Activated CD4-positive, alpha-beta T cell treated with anti-CD3 and anti-CD28 coated beads, Interleukin-2, amount 10 ng/mL, durations not matched to agents 24 days and 14 days (primary cell): Measurements from ENCODE around the gene SPATA24. TPM values are rescaled to one million over a fixed set of nuclear protein-coding genes. Genes with fewer than 3 reads are reported as not detected.
A peak's percentile ranks its signal among the peaks of the same experiment; 100 is the strongest.
"Not testable (repeated sequence)": the region's sequence is repeated elsewhere in the genome, so short reads cannot be mapped to it uniquely, and the experiment has no call there.

Source experiments
- DNase-seq: peaks from one replicate; pipeline ENCODE4 v3.0.0; 2022
- H3K27ac Mint-ChIP-seq: one replicate; pipeline ENCODE4 v1.8.0; 2022; ENCODE audit warnings: mild to moderate bottlenecking, mixed read lengths
- H3K27me3 Mint-ChIP-seq: one replicate; pipeline ENCODE4 v1.8.0; 2022; ENCODE audit warnings: mixed read lengths
- H3K36me3 Mint-ChIP-seq: one replicate; pipeline ENCODE4 v1.8.0; 2022; ENCODE audit warnings: low read depth, mild to moderate bottlenecking, mixed read lengths
- H3K4me1 Mint-ChIP-seq: one replicate; pipeline ENCODE4 v1.8.0; 2021; ENCODE audit warnings: mixed read lengths
- H3K4me3 Mint-ChIP-seq: one replicate; pipeline ENCODE4 v1.8.0; 2022; ENCODE audit warnings: mild to moderate bottlenecking, moderate library complexity, mixed read lengths
- H3K9me3 Mint-ChIP-seq: one replicate; pipeline ENCODE4 v1.8.0; 2021; ENCODE audit warnings: mixed read lengths
- intact Hi-C: fragments of 100-400 bp; cut with micrococcal nuclease; formaldehyde crosslinking; loops from one replicate; pipeline ENCODE4 v1.15.1; 2023
- total RNA-seq: library from RNA; stranded (reverse); gene quantifications from 2 replicates; pipeline ENCODE4 v1.2.3, GENCODE V29; 2022

SPATA24 gene
- total RNA-seq, 1 donor from 2014 or later: 4.2 TPM

- Mint-ChIP-seq H3K4me1 (peaks cover 14% of the 10 kb centered on the region), H3K27me3 (no peaks in the 10 kb centered on the region), H3K4me3 (no peak overlapping the region), H3K9me3 (no peaks in the 10 kb centered on the region), H3K27ac (no peak overlapping the region), H3K36me3 (peaks cover 11% of the 10 kb centered on the region)
- intact Hi-C loops: no loop called here
- no peak for DNase-seq
Measured at GRCh38 chr5:139378101-139378825, 25.6 kb downstream of the SPATA24 start.

DNA sequence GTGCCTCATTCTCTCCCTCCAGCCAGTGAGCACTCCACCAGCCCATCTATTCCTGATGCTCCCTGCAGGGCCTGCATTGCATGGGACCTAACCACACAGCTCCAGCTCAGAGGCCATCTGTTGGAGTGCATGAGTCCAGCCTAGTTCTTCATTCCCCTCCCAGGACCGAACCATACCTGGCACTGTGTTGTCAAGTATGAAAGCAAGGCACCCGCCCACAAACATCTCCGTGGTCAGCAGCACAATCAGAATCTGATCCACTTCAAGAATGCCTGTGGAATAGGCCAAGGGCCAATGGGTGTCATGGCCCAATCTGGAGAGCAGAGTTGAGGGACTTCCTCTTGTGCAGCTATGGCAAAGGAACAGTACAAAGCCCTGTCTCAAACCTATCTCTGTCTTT lies 26.7 kb downstream of the SPATA24 start:
- intact Hi-C loops: no loop called here
- no peaks in the 10 kb centered on the region for H3K9me3 Mint-ChIP-seq
- H3K36me3 Mint-ChIP-seq: peaks cover 16% of the 10 kb centered on the region
- no peaks in the 10 kb centered on the region for H3K27me3 Mint-ChIP-seq
- H3K27ac Mint-ChIP-seq: no peak overlapping the region
- no peak for DNase-seq
- H3K4me3 Mint-ChIP-seq: no peak overlapping the region
- peaks cover 15% of the 10 kb centered on the region for H3K4me1 Mint-ChIP-seq

- DNase-seq: no peak
- Mint-ChIP-seq H3K9me3 (no peaks in the 10 kb centered on the region), H3K27ac (no peak overlapping the region), H3K27me3 (no peaks in the 10 kb centered on the region), H3K36me3 (peaks cover 22% of the 10 kb centered on the region), H3K4me3 (no peak overlapping the region), H3K4me1 (peaks cover 24% of the 10 kb centered on the region)
- intact Hi-C loops: no loop called here
Measured at GRCh38 chr5:139376364-139376763, 27.5 kb downstream of the SPATA24 start.

DNA sequence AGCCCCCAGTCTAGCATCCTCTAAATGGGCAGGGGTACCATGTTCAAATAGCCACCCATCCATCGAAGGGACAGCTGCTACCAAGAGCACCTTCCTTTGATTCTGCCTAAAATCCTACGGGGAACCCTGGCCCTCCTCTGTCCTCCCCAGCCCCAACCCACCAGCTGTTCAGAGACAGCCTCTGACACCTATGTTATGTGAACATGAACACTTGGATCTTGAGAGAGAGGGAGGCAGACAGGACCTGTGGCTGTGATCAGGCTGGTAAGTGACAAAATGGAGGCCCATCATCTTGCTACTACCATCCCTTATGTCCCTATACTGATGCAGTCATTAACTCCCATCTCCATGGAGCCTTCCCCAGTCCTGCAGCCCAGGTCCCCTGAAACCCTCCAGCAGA lies 29.0 kb downstream of the SPATA24 start:
- Mint-ChIP-seq H3K4me1 (peaks cover 28% of the 10 kb centered on the region), H3K4me3 (no peak overlapping the region), H3K9me3 (no peaks in the 10 kb centered on the region), H3K27me3 (no peaks in the 10 kb centered on the region), H3K27ac (no peak overlapping the region), H3K36me3 (peaks cover 25% of the 10 kb centered on the region)
- no peak for DNase-seq
- intact Hi-C loops: no loop called here

DNA sequence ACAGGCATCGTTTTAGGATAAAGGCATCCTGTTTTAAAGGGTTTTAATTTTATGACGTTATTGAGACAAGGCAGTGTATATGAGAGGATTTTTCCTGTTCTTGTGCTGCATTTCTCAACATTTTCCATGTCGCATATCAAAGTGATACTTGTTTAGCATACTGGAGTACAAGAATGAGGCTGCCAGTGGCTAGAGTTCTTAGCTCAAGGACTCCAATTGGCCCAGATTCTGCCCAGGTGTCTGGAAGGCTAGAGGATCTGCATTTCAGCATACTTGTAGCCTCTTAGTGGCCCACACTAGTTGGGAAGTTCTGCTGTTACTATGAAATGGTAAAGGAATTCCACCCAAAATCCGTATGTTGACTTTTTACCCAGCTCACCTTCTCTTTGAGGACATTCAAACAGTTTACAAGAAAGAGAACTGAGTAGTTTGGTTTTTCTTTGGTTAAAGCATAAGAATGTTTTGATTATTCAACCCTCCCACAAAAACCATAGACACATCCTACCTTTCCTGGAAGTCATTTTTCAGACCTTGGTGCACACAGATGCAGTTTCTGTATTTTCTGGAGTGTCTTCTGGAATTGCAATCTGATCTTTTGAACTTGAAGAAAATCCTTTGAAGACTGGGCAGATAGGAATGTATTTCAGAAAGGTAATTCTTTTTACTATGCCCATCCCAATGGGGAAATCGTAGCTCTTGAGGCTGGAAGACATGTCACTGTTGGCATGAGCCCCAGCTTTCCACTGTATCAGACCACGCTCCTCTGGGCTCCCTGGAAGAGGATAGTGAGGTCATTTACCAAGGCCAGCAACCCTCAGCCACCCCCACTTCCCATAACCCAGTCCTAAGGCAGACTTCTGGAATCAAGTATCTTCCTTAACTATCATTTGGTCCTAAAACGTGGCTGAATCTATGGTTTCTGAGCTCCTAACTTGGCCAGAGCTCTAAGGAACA lies 32.1 kb downstream of the SPATA24 start:
- H3K27me3 Mint-ChIP-seq: no peaks in the 10 kb centered on the region
- no peaks in the 10 kb centered on the region for H3K9me3 Mint-ChIP-seq
- no peak for DNase-seq
- peaks cover 30% of the 10 kb centered on the region for H3K36me3 Mint-ChIP-seq
- peak overlapping the region; percentile 70 for H3K27ac Mint-ChIP-seq
- peak overlapping the region; percentile 50 for H3K4me3 Mint-ChIP-seq
- intact Hi-C loops: loop anchor here (2.0 kb wide), 1 partner anchor 13 kb away; no protein-coding TSS in a partner anchor
- H3K4me1 Mint-ChIP-seq: peaks cover 21% of the 10 kb centered on the region

- H3K9me3 Mint-ChIP-seq: no peaks in the 10 kb centered on the region
- H3K27me3 Mint-ChIP-seq: no peaks in the 10 kb centered on the region
- no peak overlapping the region for H3K27ac Mint-ChIP-seq
Measured at GRCh38 chr5:139369181-139369580, 34.7 kb downstream of the SPATA24 start.

DNA sequence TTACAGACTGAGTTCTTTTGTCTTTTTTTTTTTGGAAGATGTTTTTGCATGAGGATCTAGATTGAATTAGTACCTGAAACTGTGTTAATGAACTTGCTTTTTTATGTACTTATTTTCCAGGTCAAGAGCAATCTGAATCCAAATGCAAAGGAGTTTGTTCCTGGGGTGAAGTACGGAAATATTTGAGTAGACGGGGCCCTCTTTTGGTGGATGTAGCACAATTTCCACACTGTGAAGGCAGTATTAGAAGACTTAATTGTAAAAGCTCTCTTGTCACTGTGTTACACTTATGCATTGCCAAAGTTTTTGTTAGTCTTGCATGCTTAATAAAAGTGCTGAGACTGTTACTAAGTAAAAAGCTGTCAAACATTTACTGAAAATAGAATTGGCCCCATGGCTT lies 35.3 kb downstream of the SPATA24 start:
- peak overlapping the region; percentile 42 for H3K27ac Mint-ChIP-seq
- no peak overlapping the region for H3K4me3 Mint-ChIP-seq
- peaks cover 51% of the 10 kb centered on the region for H3K36me3 Mint-ChIP-seq
- no peaks in the 10 kb centered on the region for H3K9me3 Mint-ChIP-seq
- intact Hi-C loops: no loop called here
- peaks cover 21% of the 10 kb centered on the region for H3K4me1 Mint-ChIP-seq
- no peaks in the 10 kb centered on the region for H3K27me3 Mint-ChIP-seq
- DNase-seq: no peak

More at GRCh38 chr5:139369181-139369580, 34.7 kb downstream of the SPATA24 start:
- no peak overlapping the region for H3K4me3 Mint-ChIP-seq
- intact Hi-C loops: no loop called here
- peaks cover 49% of the 10 kb centered on the region for H3K36me3 Mint-ChIP-seq
- H3K4me1 Mint-ChIP-seq: peaks cover 22% of the 10 kb centered on the region
- no peak for DNase-seq

DNA sequence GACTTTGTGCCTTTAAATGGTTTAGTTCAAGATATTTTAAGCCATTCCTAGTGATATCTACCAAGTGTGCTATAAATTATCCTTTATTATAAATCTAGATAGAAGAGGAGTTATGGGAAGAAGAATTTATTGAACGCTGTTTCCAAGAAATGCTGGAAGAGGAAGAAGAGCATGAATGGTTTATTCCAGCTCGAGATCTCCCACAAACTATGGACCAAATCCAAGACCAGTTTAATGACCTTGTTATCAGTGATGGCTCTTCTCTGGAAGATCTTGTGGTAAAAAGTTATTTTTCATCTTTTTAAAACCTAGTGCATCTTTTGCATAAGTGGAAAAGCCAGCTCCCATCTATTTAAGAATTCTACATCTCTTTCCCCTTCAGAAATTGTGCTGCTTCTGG lies 39.4 kb downstream of the SPATA24 start:
- Mint-ChIP-seq H3K27ac (no peak overlapping the region), H3K27me3 (no peaks in the 10 kb centered on the region), H3K4me1 (peaks cover 10% of the 10 kb centered on the region), H3K36me3 (peaks cover 49% of the 10 kb centered on the region), H3K9me3 (no peaks in the 10 kb centered on the region), H3K4me3 (no peak overlapping the region)
- intact Hi-C loops: no loop called here
- no peak for DNase-seq

GRCh38 chr5:139363937-139364336 lies 40.0 kb downstream of the SPATA24 start:
- intact Hi-C loops: no loop called here
- Mint-ChIP-seq H3K4me3 (no peak overlapping the region), H3K36me3 (peaks cover 46% of the 10 kb centered on the region), H3K27ac (peak overlapping the region; percentile 30), H3K27me3 (no peaks in the 10 kb centered on the region), H3K9me3 (no peaks in the 10 kb centered on the region), H3K4me1 (peaks cover 10% of the 10 kb centered on the region)
- no peak for DNase-seq

DNA sequence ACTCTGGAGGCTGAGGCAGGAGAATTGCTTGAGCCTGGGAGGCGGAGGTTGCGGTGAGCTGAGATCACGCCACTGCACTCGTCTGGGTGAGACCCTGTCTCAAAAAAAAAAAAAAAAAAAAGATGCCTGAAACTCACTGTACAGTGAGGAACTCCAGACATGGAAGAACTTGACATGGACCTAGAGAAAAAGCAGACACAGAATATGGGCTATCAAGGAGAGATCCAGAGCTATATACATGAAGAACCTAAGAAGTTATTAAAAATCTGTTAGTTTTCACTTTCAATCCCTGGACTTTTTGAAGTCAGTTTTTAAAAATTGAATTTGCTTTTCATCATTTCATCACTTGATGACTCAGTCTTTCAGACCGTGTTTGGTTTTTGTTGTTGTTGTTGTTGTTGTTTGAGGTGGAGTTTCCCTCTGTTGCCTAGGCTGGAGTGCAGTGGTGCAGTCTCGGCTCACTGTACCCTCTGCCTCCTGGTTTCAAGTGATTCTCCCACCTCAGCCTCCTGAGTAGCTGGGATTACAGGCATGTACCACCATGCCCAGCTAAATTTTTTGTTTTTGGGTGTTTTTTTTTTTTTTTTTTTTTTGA lies 42.0 kb downstream of the SPATA24 start:
- H3K4me3 Mint-ChIP-seq: no peak overlapping the region
- H3K4me1 Mint-ChIP-seq: peaks cover 11% of the 10 kb centered on the region
- no peaks in the 10 kb centered on the region for H3K27me3 Mint-ChIP-seq
- no peak for DNase-seq
- intact Hi-C loops: no loop called here
- H3K36me3 Mint-ChIP-seq: peaks cover 46% of the 10 kb centered on the region
- peak overlapping the region; percentile 65 for H3K27ac Mint-ChIP-seq
- H3K9me3 Mint-ChIP-seq: no peaks in the 10 kb centered on the region

DNA sequence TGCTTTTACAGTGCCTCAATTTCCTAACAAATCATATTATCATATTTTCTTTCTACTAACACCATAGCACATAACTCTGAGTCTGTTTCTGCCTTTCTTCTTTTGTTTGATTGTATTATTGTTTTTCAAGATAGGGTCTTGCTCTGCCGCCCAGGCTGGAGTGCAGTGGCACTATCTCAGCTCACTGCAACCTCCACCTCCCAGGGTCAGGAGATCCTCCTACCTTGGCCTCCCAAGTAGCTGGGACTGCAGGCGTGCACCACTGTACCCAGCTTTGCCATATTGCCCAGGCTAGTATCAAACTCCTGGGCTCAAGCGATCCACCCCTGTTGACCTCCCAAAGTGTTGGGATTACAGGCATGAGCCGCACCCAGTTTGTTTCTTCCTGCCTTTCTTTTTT lies 43.5 kb downstream of the SPATA24 start:
- H3K36me3 Mint-ChIP-seq: peaks cover 38% of the 10 kb centered on the region

DNA sequence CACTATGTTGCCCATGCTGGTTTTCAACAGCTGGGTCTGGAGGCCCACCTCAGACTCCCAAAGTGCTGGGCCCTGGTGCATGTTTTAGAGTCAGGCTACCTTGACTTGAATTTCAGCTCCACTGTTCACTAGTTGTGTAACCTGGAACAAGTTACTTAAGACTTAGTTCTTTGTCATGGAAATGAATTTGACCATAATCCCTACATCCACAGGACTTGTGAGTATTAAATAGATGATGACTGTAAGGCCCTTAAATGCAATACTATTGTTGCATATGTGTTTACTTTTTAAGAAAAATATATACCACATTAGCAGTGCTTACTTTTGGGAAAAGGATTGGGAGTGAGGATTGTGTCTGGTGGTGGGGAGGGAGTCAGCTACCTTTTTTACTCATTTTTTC lies 45.8 kb downstream of the SPATA24 start:
- no peak for DNase-seq
- Mint-ChIP-seq H3K4me3 (no peak overlapping the region), H3K27me3 (no peaks in the 10 kb centered on the region), H3K27ac (no peak overlapping the region), H3K36me3 (peaks cover 33% of the 10 kb centered on the region), H3K9me3 (peaks cover 3% of the 10 kb centered on the region), H3K4me1 (peaks cover 9% of the 10 kb centered on the region)
- intact Hi-C loops: no loop called here

More for the DNA sequence above, 43.5 kb downstream of the SPATA24 start:
- no peaks in the 10 kb centered on the region for H3K9me3 Mint-ChIP-seq
- no peak overlapping the region for H3K4me3 Mint-ChIP-seq
- no peaks in the 10 kb centered on the region for H3K27me3 Mint-ChIP-seq
- intact Hi-C loops: no loop called here
- H3K4me1 Mint-ChIP-seq: peaks cover 12% of the 10 kb centered on the region
- no peak for DNase-seq
- no peak overlapping the region for H3K27ac Mint-ChIP-seq

DNA sequence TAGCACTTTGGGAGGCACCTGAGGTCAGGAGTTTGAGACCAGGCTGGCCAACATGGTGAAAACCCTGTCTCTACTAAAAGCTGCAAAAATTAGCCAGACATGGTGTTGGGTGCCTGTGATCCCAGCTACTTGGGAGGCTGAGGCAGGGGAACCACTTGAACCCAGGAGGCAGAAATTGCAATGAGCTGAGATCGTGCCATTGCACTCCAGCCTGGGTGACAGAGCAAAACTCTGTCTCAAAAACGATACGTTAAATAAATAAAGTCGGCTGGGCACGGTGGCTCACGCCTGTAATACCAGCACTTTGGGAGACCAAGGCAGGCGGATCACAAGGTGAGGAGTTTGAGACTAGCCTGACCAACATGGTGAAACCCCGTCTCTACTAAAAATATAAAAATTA lies 48.0 kb downstream of the SPATA24 start:
- DNase-seq, H3K27ac Mint-ChIP-seq, H3K4me1 Mint-ChIP-seq, intact Hi-C loops, H3K9me3 Mint-ChIP-seq, H3K27me3 Mint-ChIP-seq, H3K4me3 Mint-ChIP-seq: not testable (repeated sequence)
- peaks cover 37% of the 10 kb centered on the region for H3K36me3 Mint-ChIP-seq

DNA sequence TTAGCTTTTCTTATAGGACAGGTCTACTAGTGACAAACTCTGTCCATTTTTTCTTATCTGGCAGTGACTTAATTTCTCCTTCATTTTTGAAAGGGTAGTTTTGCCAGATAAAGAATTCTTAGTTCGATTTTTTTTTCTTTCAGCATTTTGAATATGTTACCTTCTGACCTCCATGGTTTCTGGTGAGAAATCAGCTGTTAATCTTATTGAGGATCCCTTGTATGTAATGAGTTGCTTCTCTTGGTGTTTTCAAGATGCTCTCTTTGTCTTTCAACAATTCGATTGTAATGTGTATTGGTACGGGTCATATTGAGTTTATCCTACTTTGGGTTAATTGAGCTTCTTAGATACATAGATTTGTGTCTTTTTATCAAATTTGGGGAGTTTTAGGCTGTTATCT lies 49.7 kb downstream of the SPATA24 start:
- H3K27ac Mint-ChIP-seq: no peak overlapping the region
- no peak overlapping the region for H3K4me3 Mint-ChIP-seq
- no peaks in the 10 kb centered on the region for H3K27me3 Mint-ChIP-seq
- H3K4me1 Mint-ChIP-seq: peaks cover 5% of the 10 kb centered on the region
- H3K36me3 Mint-ChIP-seq: peaks cover 33% of the 10 kb centered on the region
- intact Hi-C loops: no loop called here
- DNase-seq: no peak
- peaks cover 3% of the 10 kb centered on the region for H3K9me3 Mint-ChIP-seq
